ENCODE results near the gene APOD.

- no peak for TF ChIP-seq CTCF (IDR thresholded peaks at IDR 0.05; ENCODE audit: low read length)
- TF ChIP-seq EZH2 (optimal IDR thresholded peaks at IDR 0.05; ENCODE audit: low read depth, low read length), result no peak
- TF ChIP-seq EZH2phosphoT487 (IDR thresholded peaks at IDR 0.05; ENCODE audit: low read length), result no peak
Measured at GRCh38 chr3:195597229-195597628, 13.5 kb upstream of the APOD start.

All from MM.1S (cell line).